ENCODE measurements around the gene TPI1.

- no peak for TF ChIP-seq POLR2AphosphoS5 (IDR thresholded peaks at IDR 0.05)
- no peak for TF ChIP-seq POLR2A (IDR thresholded peaks at IDR 0.05)
These were observed 33.1 kb upstream of the TPI1 start for GRCh38 chr12:6834254-6834653.

Data from prostate gland (tissue), 1 donor.